SK-N-SH (cell line): ENCODE measurements around the gene POLD4. TPM values are rescaled to one million over a fixed set of nuclear protein-coding genes. Genes with fewer than 3 reads are reported as not detected.

Experiments used
- CTCF ChIA-PET: fragments of 300-600, 350-600 bp; formaldehyde crosslinking; extraction: SDS; loops from one replicate; lab custom pipeline; 2021; lab: Yijun Ruan, JAX
- POLR2A ChIA-PET: fragments of 350-600 bp; sonication (Branson Sonifier 250); formaldehyde crosslinking; extraction: SDS; loops from one replicate; lab custom pipeline; 2020; ENCODE audit warnings: antibody characterized with exemption, inconsistent platforms; lab: Yijun Ruan, JAX
- DNase-seq: peaks from one replicate; pipeline ENCODE4 v3.0.0; 2012
- H2AFZ ChIP-seq: fragments of 200-600 bp; sonication (generic); 2 replicates; pipeline ENCODE4 v1.8.1; 2016; ENCODE audit warnings: antibody characterized with exemption, mild to moderate bottlenecking, low read depth
- H3F3A ChIP-seq: fragments of 200-600 bp; sonication (generic); replicated peaks from 2 replicates; pipeline ENCODE3; 2016; ENCODE audit warnings: antibody characterized with exemption, mild to moderate bottlenecking; ENCODE audit not compliant: insufficient read depth
- H3K27ac ChIP-seq, 2 experiments: fragments of 200-500 bp in 1 of 2; fragments of 200-600 bp in 1 of 2; sonication (Bioruptor generic) in 1 of 2; sonication (generic), shearing (Covaris generic) in 1 of 2; 2 replicates each; pipeline versions ENCODE4 v1.5.1 to v1.6.1; 2014 to 2016; ENCODE audit warnings: low read depth in 2 of 2, inconsistent platforms in 1 of 2, low read length in 1 of 2, mild to moderate bottlenecking in 1 of 2, mixed read lengths in 1 of 2
- H3K27me3 ChIP-seq: fragments of 200-600 bp; sonication (generic), shearing (Covaris generic); 2 replicates; pipeline ENCODE4 v1.6.1; 2016; ENCODE audit warnings: mixed run types; ENCODE audit not compliant: insufficient read depth
- H3K36me3 ChIP-seq, 2 experiments: fragments of 200-500 bp in 1 of 2; fragments of 200-600 bp in 1 of 2; sonication (Bioruptor generic) in 1 of 2; sonication (generic) in 1 of 2; replicated peaks in 1 of 2; 2 replicates each; pipeline versions ENCODE3 to v1.5.1; 2014 to 2016; ENCODE audit warnings: low read length in 1 of 2, mild to moderate bottlenecking in 1 of 2; ENCODE audit not compliant: insufficient read depth in 2 of 2, control insufficient read depth in 1 of 2
- H3K4me1 ChIP-seq, 2 experiments: fragments of 200-500 bp in 1 of 2; fragments of 200-600 bp in 1 of 2; sonication (Bioruptor generic) in 1 of 2; sonication (generic), shearing (Covaris generic) in 1 of 2; 2 replicates each; pipeline versions ENCODE4 v1.5.1 to v1.6.1; 2014 to 2016; ENCODE audit warnings: low read depth in 1 of 2, low read length in 1 of 2, mixed run types in 1 of 2; ENCODE audit not compliant: insufficient read depth in 2 of 2, control insufficient read depth in 1 of 2
- H3K4me2 ChIP-seq: fragments of 200-600 bp; sonication (generic), shearing (Covaris generic); 2 replicates; pipeline ENCODE4 v1.6.1; 2017; ENCODE audit warnings: mixed run types
- H3K4me3 ChIP-seq, 2 experiments: fragments of 200-500 bp in 1 of 2; fragments of 200-600 bp in 1 of 2; sonication (Bioruptor generic) in 1 of 2; sonication (generic), shearing (Covaris generic) in 1 of 2; 2 replicates each; pipeline versions ENCODE4 v1.5.1 to v1.8.1; 2014 to 2016; ENCODE audit warnings: low read depth in 2 of 2, inconsistent platforms in 1 of 2, low read length in 1 of 2, mild to moderate bottlenecking in 1 of 2, mixed read lengths in 1 of 2, moderate library complexity in 1 of 2
- H3K79me2 ChIP-seq: fragments of 200-600 bp; sonication (generic); 2 replicates; pipeline ENCODE4 v1.8.1; 2017; ENCODE audit warnings: mild to moderate bottlenecking; ENCODE audit not compliant: insufficient read depth
- H3K9ac ChIP-seq: fragments of 200-600 bp; sonication (generic); 2 replicates; pipeline ENCODE4 v1.6.1; 2017; ENCODE audit warnings: mixed run types
- H3K9me2 ChIP-seq: fragments of 200-600 bp; sonication (generic); 2 replicates; pipeline ENCODE4 v1.6.1; 2017; ENCODE audit warnings: mixed run types
- H3K9me3 ChIP-seq: fragments of 200-600 bp; sonication (generic); 2 replicates; pipeline ENCODE4 v1.6.1; 2017; ENCODE audit warnings: mixed run types, mild to moderate bottlenecking, moderate library complexity
- H4K20me1 ChIP-seq: fragments of 200-600 bp; sonication (generic); 2 replicates; pipeline ENCODE4 v1.6.1; 2017; ENCODE audit warnings: mild to moderate bottlenecking, mixed run types; ENCODE audit not compliant: insufficient read depth
- ELF1 ChIP-seq: IDR thresholded peaks from 2 replicates; pipeline ENCODE4 v1.4.0; 2012
- EP300 ChIP-seq, 2 experiments: IDR thresholded peaks; 2 replicates each; pipeline versions ENCODE4 v1.4.0 to v1.6.1; 2012; ENCODE audit warnings: borderline replicate concordance in 1 of 2, low read depth in 1 of 2, low read length in 1 of 2
- EZH2phosphoT487 ChIP-seq: fragments of 200-600 bp; sonication (generic); IDR thresholded peaks from 2 replicates; pipeline ENCODE4 v1.6.1; 2017; ENCODE audit warnings: low read depth, mixed run types, mild to moderate bottlenecking, antibody characterized with exemption, moderate library complexity, borderline replicate concordance
- FOXM1 ChIP-seq: IDR thresholded peaks from 2 replicates; pipeline ENCODE4 v1.4.0; 2012; ENCODE audit warnings: low read depth, mild to moderate bottlenecking
- JUND ChIP-seq: IDR thresholded peaks from 2 replicates; pipeline ENCODE4 v1.4.0; 2012
- MEF2A ChIP-seq: IDR thresholded peaks from 2 replicates; pipeline ENCODE4 v1.4.0; 2012; ENCODE audit warnings: low read depth, borderline replicate concordance
- NFIC ChIP-seq: IDR thresholded peaks from 2 replicates; pipeline ENCODE4 v1.4.0; 2012; ENCODE audit warnings: borderline replicate concordance
- RFX5 ChIP-seq: IDR thresholded peaks from 2 replicates; pipeline ENCODE4 v1.6.1; 2012; ENCODE audit warnings: mild to moderate bottlenecking, improper control_type of control experiment, low read length
- RXRA ChIP-seq: IDR thresholded peaks from 2 replicates; pipeline ENCODE4 v1.4.0; 2012; ENCODE audit warnings: low read depth, mild to moderate bottlenecking, borderline replicate concordance
- SMC3 ChIP-seq: IDR thresholded peaks from 2 replicates; pipeline ENCODE4 v1.6.1; 2012; ENCODE audit warnings: low read depth, low read length, improper control_type of control experiment
- TAF1 ChIP-seq: IDR thresholded peaks from 2 replicates; pipeline ENCODE4 v1.6.1; 2012; ENCODE audit warnings: low read depth, mild to moderate bottlenecking, low read length, moderate library complexity, borderline replicate concordance
- TCF12 ChIP-seq: IDR thresholded peaks from 2 replicates; pipeline ENCODE4 v1.4.0; 2012
- TEAD4 ChIP-seq: IDR thresholded peaks from 2 replicates; pipeline ENCODE4 v1.4.0; 2012; ENCODE audit warnings: mild to moderate bottlenecking, borderline replicate concordance; ENCODE audit not compliant: insufficient read depth
- WGBS: methylation state at CpG from one replicate; pipeline ENCODE4 v1.1.6; 2017; ENCODE audit warnings: low lambda C conversion rate; 5-methylcytosine and 5-hydroxymethylcytosine counted together
- polyA plus RNA-seq, 3 experiments: library from polyadenylated mRNA; depleted of rRNA; stranded (reverse); fragments of >200 nt; gene quantifications; 2 replicates each; pipeline ENCODE4 v1.2.3, GENCODE V29; 2012
- TF ChIP-seq, protein P1 (sequence below): IDR thresholded peaks from 2 replicates; pipeline ENCODE4 v1.6.1; 2012; ENCODE audit warnings: mild to moderate bottlenecking, low read depth, low read length, moderate library complexity
- TF ChIP-seq, protein P2 (sequence below): IDR thresholded peaks from 2 replicates; pipeline ENCODE4 v1.4.0; 2012; ENCODE audit warnings: low read depth
- TF ChIP-seq, protein P3 (sequence below): fragments of 200-600 bp; sonication (generic); IDR thresholded peaks from 2 replicates; pipeline ENCODE4 v1.6.1; 2017; ENCODE audit warnings: antibody characterized with exemption, mild to moderate bottlenecking, moderate library complexity

Gene POLD4
- polyA plus RNA-seq, 1 of the 3 experiments (the other 2 are of a cell fraction) = 80.4 TPM

DNA sequence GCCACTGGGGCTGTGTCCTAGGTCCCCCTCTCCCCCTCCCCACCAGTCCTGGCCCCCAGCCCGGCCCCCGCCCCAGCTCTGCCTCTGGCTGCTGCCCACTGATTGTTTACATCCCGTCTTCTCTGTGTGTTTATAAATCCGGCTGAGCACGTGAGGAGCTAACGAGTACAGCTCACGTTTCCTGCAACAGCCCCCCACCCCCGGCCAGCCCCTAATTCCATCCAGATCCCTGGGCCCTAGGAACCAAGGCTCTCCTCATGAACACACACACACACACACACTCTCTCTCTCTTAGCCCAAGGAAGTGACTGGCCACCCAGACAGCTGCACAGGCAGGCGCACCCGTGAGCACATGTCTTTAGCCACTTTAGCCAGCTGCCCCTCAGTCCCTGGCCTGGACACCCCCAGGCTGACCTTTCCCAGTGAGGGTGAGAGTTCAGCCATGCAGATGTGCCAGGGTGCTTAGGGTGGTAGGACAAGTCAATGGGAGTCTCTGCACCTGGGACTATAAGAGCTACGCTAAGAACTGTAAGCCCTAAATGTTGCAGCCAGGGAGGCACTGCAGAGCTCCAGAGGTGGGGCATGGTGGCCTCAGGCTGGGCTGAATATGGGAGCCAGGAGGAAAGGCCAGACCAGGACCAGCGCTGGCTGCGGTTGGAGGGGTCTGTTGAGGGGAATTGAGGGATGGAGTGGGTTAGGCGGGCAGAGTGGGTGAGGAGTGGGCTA, 17.2 kb upstream of the POLD4 start (continued):
- TF ChIP-seq TEAD4 (no peak), FOXM1 (no peak), EP300 (IDR thresholded peaks at IDR 0.05; ENCODE audit: borderline replicate concordance in 1 of 2, low read depth in 1 of 2, low read length in 1 of 2) (no peak)

DNA sequence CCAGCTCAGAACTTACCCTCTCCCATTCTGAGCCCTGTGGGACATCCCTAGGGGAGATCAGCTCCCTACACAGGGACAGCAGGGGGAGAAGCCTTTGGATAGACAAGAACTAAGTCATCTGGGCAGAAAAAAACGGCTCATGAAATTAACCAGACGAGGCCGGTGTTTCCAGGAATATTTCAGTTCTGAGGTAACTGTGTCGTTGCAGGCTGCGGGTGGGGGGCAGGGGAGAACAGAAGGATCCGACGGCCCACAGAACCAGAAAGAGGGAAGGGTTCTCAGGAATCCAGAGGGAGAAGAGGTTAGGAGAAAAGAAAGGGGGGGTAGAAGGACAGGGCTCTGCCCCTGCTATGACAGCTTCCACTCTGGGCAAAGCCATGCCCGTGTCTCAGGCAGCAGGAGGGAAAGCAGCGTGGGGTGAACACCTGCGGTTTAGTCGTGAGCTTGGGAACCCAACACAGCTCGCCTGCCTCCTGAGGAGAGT, 16.5 kb upstream of the POLD4 start:
- H3K9me3 ChIP-seq = no peaks in the 10 kb centered on the region
- H3K4me2 ChIP-seq = peak overlapping the region; percentile 38; the same call in 1 of the 2 replicates
- peaks cover 78% of the 10 kb centered on the region for H3K79me2 ChIP-seq
- no peak overlapping the region for H3K27ac ChIP-seq
- peaks cover 23 to 39% of the 10 kb centered on the region in 2 experiments; a peak in 3 of 4 replicates for H3K4me1 ChIP-seq
- ChIA-PET POLR2A (interaction anchor here (1.6 kb wide), 1 partner anchor 17 kb away, joined by 5 read pairs; the partner anchor contains the start of gene POLD4), CTCF (interaction anchor here (0.7 to 19.7 kb wide), 9 partner anchors 9 to 107 kb away, joined by 3 to 955 read pairs (median 6); partner anchors contain the start of gene POLD4)
- DNase-seq = no peak
- H3K27me3 ChIP-seq = no peaks in the 10 kb centered on the region
- H3K9ac ChIP-seq = no peak overlapping the region
- peaks cover 10% of the 10 kb centered on the region for H3F3A ChIP-seq
- H3K9me2 ChIP-seq = no peaks in the 10 kb centered on the region
- peaks cover 67% of the 10 kb centered on the region for H4K20me1 ChIP-seq
- peaks cover 0 to 7% of the 10 kb centered on the region in 2 experiments for H3K36me3 ChIP-seq
- TF ChIP-seq NFIC (no peak), SMC3 (no peak), TCF12 (no peak), TAF1 (no peak), RFX5 (no peak), FOXM1 (no peak), JUND (no peak), TEAD4 (no peak), RXRA (no peak), ELF1 (no peak), EZH2phosphoT487 (no peak), MEF2A (no peak)
- TF ChIP-seq, protein P1, sequence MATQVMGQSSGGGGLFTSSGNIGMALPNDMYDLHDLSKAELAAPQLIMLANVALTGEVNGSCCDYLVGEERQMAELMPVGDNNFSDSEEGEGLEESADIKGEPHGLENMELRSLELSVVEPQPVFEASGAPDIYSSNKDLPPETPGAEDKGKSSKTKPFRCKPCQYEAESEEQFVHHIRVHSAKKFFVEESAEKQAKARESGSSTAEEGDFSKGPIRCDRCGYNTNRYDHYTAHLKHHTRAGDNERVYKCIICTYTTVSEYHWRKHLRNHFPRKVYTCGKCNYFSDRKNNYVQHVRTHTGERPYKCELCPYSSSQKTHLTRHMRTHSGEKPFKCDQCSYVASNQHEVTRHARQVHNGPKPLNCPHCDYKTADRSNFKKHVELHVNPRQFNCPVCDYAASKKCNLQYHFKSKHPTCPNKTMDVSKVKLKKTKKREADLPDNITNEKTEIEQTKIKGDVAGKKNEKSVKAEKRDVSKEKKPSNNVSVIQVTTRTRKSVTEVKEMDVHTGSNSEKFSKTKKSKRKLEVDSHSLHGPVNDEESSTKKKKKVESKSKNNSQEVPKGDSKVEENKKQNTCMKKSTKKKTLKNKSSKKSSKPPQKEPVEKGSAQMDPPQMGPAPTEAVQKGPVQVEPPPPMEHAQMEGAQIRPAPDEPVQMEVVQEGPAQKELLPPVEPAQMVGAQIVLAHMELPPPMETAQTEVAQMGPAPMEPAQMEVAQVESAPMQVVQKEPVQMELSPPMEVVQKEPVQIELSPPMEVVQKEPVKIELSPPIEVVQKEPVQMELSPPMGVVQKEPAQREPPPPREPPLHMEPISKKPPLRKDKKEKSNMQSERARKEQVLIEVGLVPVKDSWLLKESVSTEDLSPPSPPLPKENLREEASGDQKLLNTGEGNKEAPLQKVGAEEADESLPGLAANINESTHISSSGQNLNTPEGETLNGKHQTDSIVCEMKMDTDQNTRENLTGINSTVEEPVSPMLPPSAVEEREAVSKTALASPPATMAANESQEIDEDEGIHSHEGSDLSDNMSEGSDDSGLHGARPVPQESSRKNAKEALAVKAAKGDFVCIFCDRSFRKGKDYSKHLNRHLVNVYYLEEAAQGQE = no peak
- TF ChIP-seq, protein P2, sequence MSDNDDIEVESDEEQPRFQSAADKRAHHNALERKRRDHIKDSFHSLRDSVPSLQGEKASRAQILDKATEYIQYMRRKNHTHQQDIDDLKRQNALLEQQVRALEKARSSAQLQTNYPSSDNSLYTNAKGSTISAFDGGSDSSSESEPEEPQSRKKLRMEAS = no peak
- TF ChIP-seq, protein P3, sequence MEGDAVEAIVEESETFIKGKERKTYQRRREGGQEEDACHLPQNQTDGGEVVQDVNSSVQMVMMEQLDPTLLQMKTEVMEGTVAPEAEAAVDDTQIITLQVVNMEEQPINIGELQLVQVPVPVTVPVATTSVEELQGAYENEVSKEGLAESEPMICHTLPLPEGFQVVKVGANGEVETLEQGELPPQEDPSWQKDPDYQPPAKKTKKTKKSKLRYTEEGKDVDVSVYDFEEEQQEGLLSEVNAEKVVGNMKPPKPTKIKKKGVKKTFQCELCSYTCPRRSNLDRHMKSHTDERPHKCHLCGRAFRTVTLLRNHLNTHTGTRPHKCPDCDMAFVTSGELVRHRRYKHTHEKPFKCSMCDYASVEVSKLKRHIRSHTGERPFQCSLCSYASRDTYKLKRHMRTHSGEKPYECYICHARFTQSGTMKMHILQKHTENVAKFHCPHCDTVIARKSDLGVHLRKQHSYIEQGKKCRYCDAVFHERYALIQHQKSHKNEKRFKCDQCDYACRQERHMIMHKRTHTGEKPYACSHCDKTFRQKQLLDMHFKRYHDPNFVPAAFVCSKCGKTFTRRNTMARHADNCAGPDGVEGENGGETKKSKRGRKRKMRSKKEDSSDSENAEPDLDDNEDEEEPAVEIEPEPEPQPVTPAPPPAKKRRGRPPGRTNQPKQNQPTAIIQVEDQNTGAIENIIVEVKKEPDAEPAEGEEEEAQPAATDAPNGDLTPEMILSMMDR = no peak
- no peak overlapping the region for H2AFZ ChIP-seq
- H3K4me3 ChIP-seq = no peak overlapping the region
- WGBS = 76% methylated on average over 11 of the region's 12 CpGs
